GM23248 (cell line): ENCODE measurements around the gene UBR3.

Experiments used
- EZH2 ChIP-seq: fragments of 200-600 bp; sonication (generic); IDR thresholded peaks from 2 replicates; pipeline ENCODE4 v1.6.1; 2018; ENCODE audit warnings: antibody characterized with exemption, mild to moderate bottlenecking; ENCODE audit not compliant: insufficient read depth, poor library complexity, severe bottlenecking
- EZH2phosphoT487 ChIP-seq: fragments of 200-600 bp; sonication (generic); IDR thresholded peaks from 2 replicates; pipeline ENCODE4 v1.6.1; 2018; ENCODE audit warnings: antibody characterized with exemption, moderate library complexity, mild to moderate bottlenecking, low read depth; ENCODE audit not compliant: insufficient read depth

GRCh38 chr2:169955940-169956339 is 128.7 kb downstream of the UBR3 start:
- TF ChIP-seq EZH2phosphoT487 (no peak), EZH2 (no peak)
